RWPE1 (cell line): ENCODE data around the gene SUN1.

ENCODE experiments used
- CTCF ChIA-PET: fragments of 350-600 bp; sonication (Branson Sonifier 250); formaldehyde crosslinking; extraction: SDS; loops from one replicate; lab custom pipeline; 2021; lab: Yijun Ruan, JAX
- POLR2A ChIA-PET: fragments of 400-600 bp; formaldehyde crosslinking; extraction: SDS; loops from one replicate; lab custom pipeline; 2020; ENCODE audit warnings: antibody characterized with exemption; ENCODE audit not compliant: low non-redundant PET; lab: Yijun Ruan, JAX
- DNase-seq: peaks from one replicate; pipeline ENCODE4 v3.0.0; 2012; ENCODE audit warnings: low spot score
- H3K27ac ChIP-seq: fragments of 450-650 bp; 2 replicates; pipeline ENCODE4 v1.5.1; 2017
- TF ChIP-seq, protein P1 (sequence below): fragments of 450-650 bp; conservative IDR thresholded peaks from 2 replicates; pipeline ENCODE4 v1.5.1; 2017; ENCODE audit warnings: low read depth, mild to moderate bottlenecking

The SUN1 gene

DNA sequence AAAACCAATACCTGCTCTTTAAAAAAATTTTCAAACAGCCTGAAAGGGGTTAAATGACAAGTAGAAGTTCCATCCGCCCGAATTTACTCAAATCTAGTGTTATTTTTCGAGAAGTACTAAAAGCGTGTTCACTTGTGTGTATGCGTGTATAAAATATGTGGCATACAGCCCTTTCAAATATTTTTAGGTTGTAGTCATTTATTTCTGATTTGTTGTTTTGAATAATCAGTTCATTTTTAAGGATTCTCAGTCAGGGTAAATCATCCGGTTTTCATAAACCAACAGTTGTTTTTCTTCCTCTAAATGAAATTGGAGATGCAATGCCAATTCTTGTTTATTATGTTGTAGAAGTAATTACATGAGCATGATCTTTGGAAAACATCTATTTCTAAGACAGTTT is 6.9 kb upstream of the SUN1 start:
- TF ChIP-seq, protein P1, sequence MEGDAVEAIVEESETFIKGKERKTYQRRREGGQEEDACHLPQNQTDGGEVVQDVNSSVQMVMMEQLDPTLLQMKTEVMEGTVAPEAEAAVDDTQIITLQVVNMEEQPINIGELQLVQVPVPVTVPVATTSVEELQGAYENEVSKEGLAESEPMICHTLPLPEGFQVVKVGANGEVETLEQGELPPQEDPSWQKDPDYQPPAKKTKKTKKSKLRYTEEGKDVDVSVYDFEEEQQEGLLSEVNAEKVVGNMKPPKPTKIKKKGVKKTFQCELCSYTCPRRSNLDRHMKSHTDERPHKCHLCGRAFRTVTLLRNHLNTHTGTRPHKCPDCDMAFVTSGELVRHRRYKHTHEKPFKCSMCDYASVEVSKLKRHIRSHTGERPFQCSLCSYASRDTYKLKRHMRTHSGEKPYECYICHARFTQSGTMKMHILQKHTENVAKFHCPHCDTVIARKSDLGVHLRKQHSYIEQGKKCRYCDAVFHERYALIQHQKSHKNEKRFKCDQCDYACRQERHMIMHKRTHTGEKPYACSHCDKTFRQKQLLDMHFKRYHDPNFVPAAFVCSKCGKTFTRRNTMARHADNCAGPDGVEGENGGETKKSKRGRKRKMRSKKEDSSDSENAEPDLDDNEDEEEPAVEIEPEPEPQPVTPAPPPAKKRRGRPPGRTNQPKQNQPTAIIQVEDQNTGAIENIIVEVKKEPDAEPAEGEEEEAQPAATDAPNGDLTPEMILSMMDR, result no peak
- H3K27ac ChIP-seq, result peak overlapping the region; percentile 79
- POLR2A ChIA-PET, result interaction anchor here (0.7 kb wide), 1 partner anchor 23 kb away, joined by 4 read pairs; no protein-coding TSS in a partner anchor
- DNase-seq, result no peak
- CTCF ChIA-PET, result no interaction called here

DNA sequence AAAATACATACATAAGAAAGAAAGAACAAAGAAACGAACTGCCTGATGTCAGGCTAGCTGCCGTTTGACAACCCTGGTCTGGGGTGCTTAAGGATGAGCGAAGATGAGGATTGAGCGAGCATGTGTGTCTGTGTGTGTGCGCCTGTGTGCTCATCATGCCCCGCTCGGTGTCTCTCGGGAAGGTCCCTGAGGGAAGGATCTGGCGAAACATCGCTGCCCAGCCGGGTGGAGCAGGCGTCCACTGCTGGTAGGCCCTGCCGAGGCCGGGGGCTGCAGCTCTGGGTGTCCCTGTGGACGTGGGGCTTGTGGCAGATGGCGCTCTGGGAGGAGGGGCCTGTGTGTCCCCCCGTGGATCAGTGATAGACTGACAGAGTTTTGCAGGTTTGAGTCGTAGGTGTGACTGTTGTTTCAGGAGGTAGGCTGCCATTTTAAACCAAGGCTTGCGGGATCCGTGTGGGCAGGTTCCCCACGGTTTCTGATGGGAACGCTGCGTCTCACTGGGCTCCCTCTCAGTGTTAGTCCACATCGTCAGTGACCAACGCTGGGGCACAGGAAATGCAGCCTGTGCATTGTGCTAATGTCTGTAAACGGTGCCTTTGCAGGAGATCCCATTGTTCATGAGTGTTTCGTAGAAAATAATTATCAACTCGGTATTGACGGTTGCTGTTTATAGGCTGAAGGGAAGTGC is 5.9 kb upstream of the SUN1 start:
- TF ChIP-seq, protein P1, result no peak
- H3K27ac ChIP-seq, result peak overlapping the region; percentile 100
- POLR2A ChIA-PET, result no interaction called here
- CTCF ChIA-PET, result no interaction called here
- no peak for DNase-seq

DNA sequence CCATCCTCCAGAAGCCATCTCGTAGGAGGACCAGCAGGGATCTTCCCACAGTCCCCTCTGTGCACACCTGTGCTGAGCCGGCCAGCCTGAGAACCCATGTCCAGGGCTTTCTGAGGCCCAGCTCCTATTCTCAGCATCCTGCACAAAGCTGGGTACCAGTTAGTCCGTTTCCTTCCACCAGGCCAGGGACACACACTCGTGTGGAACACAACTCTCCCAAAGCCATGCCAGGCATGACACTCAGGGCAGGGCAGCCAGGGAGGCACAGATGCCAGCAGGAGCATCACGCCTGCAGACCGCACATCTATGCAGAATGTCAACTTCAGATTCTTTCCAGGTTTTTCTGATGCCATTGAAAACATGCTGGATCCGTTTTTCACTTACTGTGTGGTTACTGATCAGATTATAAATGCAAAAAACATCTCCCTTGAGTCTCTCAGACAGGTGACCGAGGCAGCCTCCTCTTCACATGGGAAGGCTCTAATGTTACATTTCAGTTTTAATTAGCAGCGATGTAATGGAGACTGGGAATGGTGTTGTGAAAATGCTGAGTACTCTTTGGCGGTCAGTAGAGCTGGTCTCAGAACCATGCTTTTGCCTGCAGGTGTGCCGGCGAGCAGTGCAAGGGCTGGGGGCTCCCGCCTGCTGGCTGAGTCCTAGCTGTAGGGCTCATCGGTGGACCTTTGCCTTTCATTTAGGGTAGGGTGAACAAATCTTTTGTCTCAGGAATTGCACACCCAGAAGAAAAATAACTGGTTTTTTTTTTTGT is 3.3 kb upstream of the SUN1 start:
- H3K27ac ChIP-seq, result peak overlapping the region; percentile 100
- no peak for DNase-seq
- CTCF ChIA-PET, result no interaction called here
- TF ChIP-seq, protein P1, result no peak
- POLR2A ChIA-PET, result no interaction called here

DNA sequence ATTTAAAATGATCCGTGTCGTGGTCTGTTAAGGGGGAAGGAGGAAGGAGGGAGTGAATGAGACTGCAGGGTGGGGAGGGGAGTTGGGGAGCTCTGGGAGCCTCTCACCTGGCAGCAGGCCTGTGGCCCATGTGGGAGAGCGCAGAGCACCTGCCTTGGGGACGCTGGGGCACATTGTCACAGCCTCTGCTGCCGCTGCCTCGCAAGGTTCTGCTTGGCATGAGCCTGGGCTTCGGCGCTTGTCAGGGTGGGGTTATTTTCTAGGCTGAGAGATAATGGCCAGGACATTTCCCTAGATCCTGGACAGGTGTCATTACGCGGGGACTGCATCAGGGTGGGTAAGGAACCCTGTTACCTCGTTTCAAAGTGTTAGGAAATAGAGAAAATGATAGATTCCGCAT is 2.2 kb upstream of the SUN1 start:
- ChIA-PET POLR2A (no interaction called here), CTCF (no interaction called here)
- no peak for DNase-seq

DNA sequence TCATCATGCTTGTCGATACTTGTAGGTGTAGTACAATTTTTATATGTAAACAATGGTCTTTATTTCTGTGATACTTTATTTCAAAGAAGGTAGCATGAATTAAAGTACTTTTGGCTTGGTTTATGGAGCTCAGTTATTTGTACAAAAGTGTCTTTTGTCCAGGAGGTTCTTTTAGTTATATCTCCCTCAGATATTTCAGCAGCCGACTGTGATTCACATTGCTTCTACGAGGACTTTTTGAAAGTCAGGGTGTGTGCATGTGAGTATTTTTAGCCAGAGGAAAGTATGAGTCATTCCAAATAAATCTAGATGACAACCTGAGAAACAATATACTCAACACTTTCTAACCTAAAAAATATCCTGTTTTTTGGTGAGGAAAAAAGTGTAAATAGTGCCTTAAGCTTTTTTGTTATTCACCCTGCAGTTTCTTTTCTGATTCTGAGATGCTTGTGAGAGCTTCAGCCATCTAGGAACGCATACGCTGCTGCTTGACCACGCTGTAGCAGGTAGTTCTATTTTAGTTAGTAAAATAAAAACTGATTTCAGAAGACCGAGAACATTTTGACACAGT is 595 bp upstream of the SUN1 start:
- ChIA-PET CTCF (interaction anchor here (0.5 to 2.7 kb wide), 5 partner anchors 8 to 45 kb away, joined by 3 to 10 read pairs (median 5); no protein-coding TSS in a partner anchor), POLR2A (interaction anchor here (1.0 kb wide), 1 partner anchor 14 kb away, joined by 4 read pairs; no protein-coding TSS in a partner anchor)
- DNase-seq, result peak; percentile 88
- peak overlapping the region; percentile 100 for H3K27ac ChIP-seq
- TF ChIP-seq, protein P1, result no peak

More for the DNA sequence above, 2.2 kb upstream of the SUN1 start:
- TF ChIP-seq, protein P1, result no peak
- H3K27ac ChIP-seq, result peak overlapping the region; percentile 100

DNA sequence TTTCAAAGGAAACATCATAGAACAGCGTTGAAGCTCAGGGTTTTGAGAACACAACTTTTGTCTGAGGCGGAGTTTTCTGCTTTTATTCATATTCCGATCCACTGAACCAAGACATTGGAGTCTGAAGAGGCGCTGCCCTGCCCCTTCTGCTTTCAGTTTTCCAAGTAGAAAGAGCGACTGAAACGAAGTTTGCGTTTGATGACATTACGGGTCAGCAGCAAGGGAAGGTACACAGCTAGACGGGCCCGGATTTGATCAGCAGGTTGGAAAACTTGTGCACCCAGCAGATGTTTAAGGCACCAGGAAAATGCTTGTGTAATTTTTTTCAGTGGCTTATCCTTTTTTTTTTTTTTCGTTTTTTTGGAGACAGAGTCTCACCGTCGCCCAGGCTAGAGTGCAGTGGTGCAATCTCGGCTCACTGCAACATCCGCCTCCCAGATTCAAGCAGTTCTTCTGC is 720 bp downstream of the SUN1 start:
- ChIA-PET CTCF (interaction anchor here (2.7 kb wide), 1 partner anchor 11 kb away, joined by 10 read pairs; no protein-coding TSS in a partner anchor), POLR2A (interaction anchor here (0.6 to 0.7 kb wide), 3 partner anchors 9 to 295 kb away, joined by 3 to 9 read pairs (median 6); no protein-coding TSS in a partner anchor)
- DNase-seq, result no peak
- TF ChIP-seq, protein P1, result no peak
- H3K27ac ChIP-seq, result peak overlapping the region; percentile 100
